Vagina (tissue), 2 donors: Measurements from ENCODE around the gene MPPED1. TPM values are rescaled to one million over a fixed set of nuclear protein-coding genes. Genes with fewer than 3 reads are reported as not detected.

Experiments
- DNase-seq, 2 donors: peaks; one replicate each; pipeline ENCODE4 v3.0.0-alpha.2; 2017; ENCODE audit errors: extremely low spot score in 2 of 2
- H3K27ac ChIP-seq: fragments of 200-600 bp; sonication (generic); one replicate; pipeline ENCODE4 v1.5.1; 2019
- H3K27me3 ChIP-seq: fragments of 200-600 bp; sonication (generic); one replicate; pipeline ENCODE4 v1.5.1; 2019
- H3K36me3 ChIP-seq, 2 donors: fragments of 200-600 bp; sonication (generic); one replicate each; pipeline ENCODE4 v1.5.1; 2017 to 2019
- H3K4me1 ChIP-seq: fragments of 200-600 bp; sonication (generic); one replicate; pipeline ENCODE4 v1.5.1; 2019
- H3K4me3 ChIP-seq, 2 donors: fragments of 200-600 bp; sonication (generic); 1 replicate in 1 of 2; 2 replicates in 1 of 2; pipeline ENCODE4 v1.5.1; 2016 to 2019
- H3K9me3 ChIP-seq: fragments of 200-600 bp; sonication (generic); one replicate; pipeline ENCODE4 v1.5.1; 2019
- CTCF ChIP-seq, 3 experiments: fragments of 450-650 bp in 2 of 3; fragments of 200-600 bp in 1 of 3; sonication (generic) in 1 of 3; IDR thresholded peaks; one replicate each; pipeline ENCODE4 v1.5.1; 2017 to 2019; ENCODE audit warnings: antibody characterized with exemption in 3 of 3, mild to moderate bottlenecking in 2 of 3, moderate library complexity in 2 of 3
- POLR2A ChIP-seq, 2 donors: fragments of 450-650 bp; IDR thresholded peaks; one replicate each; pipeline ENCODE4 v1.6.1; 2017; ENCODE audit warnings: antibody characterized with exemption in 2 of 2, mild to moderate bottlenecking in 2 of 2, moderate library complexity in 2 of 2
- POLR2AphosphoS5 ChIP-seq, 2 donors: sonication (generic); formaldehyde crosslinking; IDR thresholded peaks; one replicate each; pipeline ENCODE4 v1.9.0; 2017; ENCODE audit warnings: antibody characterized with exemption in 2 of 2, mild to moderate bottlenecking in 2 of 2, low read depth in 1 of 2; ENCODE audit not compliant: insufficient read depth in 1 of 2
- intact Hi-C: fragments of 100-400 bp; cut with DNase I; formaldehyde crosslinking; loops from one replicate; pipeline ENCODE4 v1.15.1; 2023
- total RNA-seq: library from RNA; depleted of rRNA; stranded (reverse); fragments of >200 nt; gene quantifications from one replicate; pipeline ENCODE4 v1.2.3, GENCODE V29; 2016

Gene MPPED1
- total RNA-seq, 1 donor from 2014 or later, result 0.49 TPM

- H3K36me3 ChIP-seq, result no peaks in the 10 kb centered on the region
- H3K9me3 ChIP-seq, result no peaks in the 10 kb centered on the region
- intact Hi-C loops, result no loop called here
- no peak overlapping the region for H3K27ac ChIP-seq
- H3K4me1 ChIP-seq, result no peaks in the 10 kb centered on the region
- no peak for TF ChIP-seq CTCF (IDR thresholded peaks at IDR 0.05)
- no peak for TF ChIP-seq POLR2AphosphoS5 (IDR thresholded peaks at IDR 0.05; ENCODE audit: insufficient read depth in 1 of 2, low read depth in 1 of 2)
- TF ChIP-seq POLR2A (IDR thresholded peaks at IDR 0.05), result no peak
- no peak for DNase-seq
- H3K4me3 ChIP-seq, result no peak overlapping the region
- H3K27me3 ChIP-seq, result no peaks in the 10 kb centered on the region
Measured at GRCh38 chr22:43438666-43439347, 27.0 kb downstream of the MPPED1 start.

GRCh38 chr22:43439368-43440103 is 27.7 kb downstream of the MPPED1 start:
- H3K9me3 ChIP-seq, result no peaks in the 10 kb centered on the region
- intact Hi-C loops, result no loop called here
- H3K27ac ChIP-seq, result no peak overlapping the region
- no peak overlapping the region for H3K4me3 ChIP-seq
- no peaks in the 10 kb centered on the region for H3K27me3 ChIP-seq
- DNase-seq, result no peak
- H3K4me1 ChIP-seq, result no peaks in the 10 kb centered on the region
- TF ChIP-seq CTCF (IDR thresholded peaks at IDR 0.05), result no peak
- no peak for TF ChIP-seq POLR2AphosphoS5 (IDR thresholded peaks at IDR 0.05; ENCODE audit: insufficient read depth in 1 of 2, low read depth in 1 of 2)
- H3K36me3 ChIP-seq, result no peaks in the 10 kb centered on the region

- no peaks in the 10 kb centered on the region for H3K4me1 ChIP-seq
- no peaks in the 10 kb centered on the region for H3K27me3 ChIP-seq
- intact Hi-C loops, result no loop called here
- TF ChIP-seq CTCF (IDR thresholded peaks at IDR 0.05) (no peak), POLR2A (IDR thresholded peaks at IDR 0.05) (no peak), POLR2AphosphoS5 (IDR thresholded peaks at IDR 0.05; ENCODE audit: insufficient read depth in 1 of 2, low read depth in 1 of 2) (no peak)
- no peak overlapping the region for H3K4me3 ChIP-seq
- DNase-seq, result no peak
- H3K9me3 ChIP-seq, result no peaks in the 10 kb centered on the region
- no peak overlapping the region for H3K27ac ChIP-seq
- no peaks in the 10 kb centered on the region for H3K36me3 ChIP-seq
Measured at GRCh38 chr22:43440104-43440387, 28.2 kb downstream of the MPPED1 start.

GRCh38 chr22:43440556-43440955 is 28.7 kb downstream of the MPPED1 start:
- no peak overlapping the region for H3K27ac ChIP-seq
- TF ChIP-seq POLR2A (IDR thresholded peaks at IDR 0.05) (no peak), POLR2AphosphoS5 (IDR thresholded peaks at IDR 0.05; ENCODE audit: insufficient read depth in 1 of 2, low read depth in 1 of 2) (no peak), CTCF (IDR thresholded peaks at IDR 0.05) (no peak)
- H3K9me3 ChIP-seq, result no peaks in the 10 kb centered on the region
- H3K36me3 ChIP-seq, result no peaks in the 10 kb centered on the region
- H3K4me1 ChIP-seq, result no peaks in the 10 kb centered on the region
- H3K27me3 ChIP-seq, result no peaks in the 10 kb centered on the region
- intact Hi-C loops, result no loop called here
- no peak overlapping the region for H3K4me3 ChIP-seq
- DNase-seq, result no peak

- H3K36me3 ChIP-seq, result no peaks in the 10 kb centered on the region
- no peak for DNase-seq
- H3K4me1 ChIP-seq, result no peaks in the 10 kb centered on the region
- H3K9me3 ChIP-seq, result no peaks in the 10 kb centered on the region
- no peak overlapping the region for H3K27ac ChIP-seq
- TF ChIP-seq POLR2A (IDR thresholded peaks at IDR 0.05), result no peak
- no peak for TF ChIP-seq POLR2AphosphoS5 (IDR thresholded peaks at IDR 0.05; ENCODE audit: insufficient read depth in 1 of 2, low read depth in 1 of 2)
- no peak for TF ChIP-seq CTCF (IDR thresholded peaks at IDR 0.05)
- intact Hi-C loops, result no loop called here
- H3K4me3 ChIP-seq, result no peak overlapping the region
- H3K27me3 ChIP-seq, result no peaks in the 10 kb centered on the region
Measured at GRCh38 chr22:43441216-43441615, 29.4 kb downstream of the MPPED1 start.
